GM21526 (cell line): ENCODE measurements around the gene FANCE.

Experiments
- ATAC-seq: cut with Tn5 transposase; IDR thresholded peaks from one replicate; pipeline ENCODE4 v1.9.1; 2021; ENCODE audit warnings: moderate library complexity; ENCODE audit not compliant: unreplicated experiment, low FRiP score

FANCE gene

GRCh38 chr6:35452183-35453090 is at the start of gene FANCE:
Gene FANCE (plus strand): TSS chr6:35452338. CDS start chr6:35452546, 208 bp downstream.
- peak; percentile 85 for ATAC-seq

- ATAC-seq = no peak
These were observed 49.3 kb upstream of the FANCE start for GRCh38 chr6:35402856-35403191.

- no peak for ATAC-seq
These were observed 48.3 kb upstream of the FANCE start for GRCh38 chr6:35403544-35404442.

GRCh38 chr6:35406711-35407485 is 45.2 kb upstream of the FANCE start:
- ATAC-seq = no peak

- ATAC-seq = no peak
These were observed 42.9 kb upstream of the FANCE start for GRCh38 chr6:35409245-35409644.

GRCh38 chr6:35410131-35410530 is 42.0 kb upstream of the FANCE start:
- ATAC-seq = no peak

GRCh38 chr6:35411066-35411465 is 41.1 kb upstream of the FANCE start:
- no peak for ATAC-seq

- ATAC-seq = no peak
These were observed 40.0 kb upstream of the FANCE start for GRCh38 chr6:35412102-35412501.

GRCh38 chr6:35413911-35414310 is 38.2 kb upstream of the FANCE start:
- no peak for ATAC-seq

- no peak for ATAC-seq
These were observed 36.9 kb upstream of the FANCE start for GRCh38 chr6:35415065-35415891.

- no peak for ATAC-seq
These were observed 34.0 kb upstream of the FANCE start for GRCh38 chr6:35417979-35418661.

GRCh38 chr6:35419417-35419816 is 32.7 kb upstream of the FANCE start:
- ATAC-seq = no peak

- ATAC-seq = no peak
These were observed 32.2 kb upstream of the FANCE start for GRCh38 chr6:35419961-35420360.

- ATAC-seq = no peak
These were observed 26.9 kb upstream of the FANCE start for GRCh38 chr6:35425284-35425683.

- no peak for ATAC-seq
These were observed 26.1 kb upstream of the FANCE start for GRCh38 chr6:35426074-35426473.

- ATAC-seq = no peak
These were observed 24.7 kb upstream of the FANCE start for GRCh38 chr6:35427435-35427834.

- ATAC-seq = no peak
These were observed 24.3 kb upstream of the FANCE start for GRCh38 chr6:35427851-35428321.

- no peak for ATAC-seq
These were observed 23.6 kb upstream of the FANCE start for GRCh38 chr6:35428421-35429149.
